Right lobe of liver (tissue), 4 donors: ENCODE results near the gene ADGRD2.

Experiments used
- CTCF ChIP-seq, 4 donors: fragments of 200-600 bp in 3 of 4; fragments of 450-650 bp in 1 of 4; IDR thresholded peaks; one replicate each; pipeline versions ENCODE4 v1.5.1 to v1.8.0; 2016 to 2022; ENCODE audit warnings: antibody characterized with exemption in 4 of 4, mild to moderate bottlenecking in 2 of 4
- POLR2A ChIP-seq: fragments of 450-650 bp; IDR thresholded peaks from one replicate; pipeline ENCODE4 v1.6.1; 2017; ENCODE audit warnings: antibody characterized with exemption, mild to moderate bottlenecking
- donor health status: DM: no; HTN: no; CAD: no.
- donor health status: DM: no; HTN: no; CAD: no.
- donor health status: DM: no; HTN: yes; CAD: no.

DNA sequence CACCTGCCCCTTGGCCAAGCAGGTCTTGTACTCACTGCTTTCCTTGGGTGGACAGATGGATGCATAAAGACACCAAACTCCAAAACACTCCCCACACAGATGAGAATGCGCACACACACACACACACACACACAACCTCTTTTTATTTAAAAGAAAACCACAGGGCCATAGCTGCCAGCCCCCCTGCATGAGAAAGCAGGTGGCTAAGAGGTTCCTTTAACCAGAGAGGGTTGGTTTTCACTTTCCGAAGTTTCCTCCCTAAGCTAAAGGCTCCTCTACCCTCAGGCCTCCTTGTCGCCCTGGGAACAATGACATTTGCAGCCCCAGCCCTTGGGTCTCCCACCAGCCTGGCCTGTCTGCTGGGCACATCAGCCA lies 45.8 kb downstream of the ADGRD2 start:
- TF ChIP-seq POLR2A (no peak), CTCF (IDR thresholded peaks at IDR 0.05) (no peak)
